ENCODE data around the gene FBLL1.

DNA sequence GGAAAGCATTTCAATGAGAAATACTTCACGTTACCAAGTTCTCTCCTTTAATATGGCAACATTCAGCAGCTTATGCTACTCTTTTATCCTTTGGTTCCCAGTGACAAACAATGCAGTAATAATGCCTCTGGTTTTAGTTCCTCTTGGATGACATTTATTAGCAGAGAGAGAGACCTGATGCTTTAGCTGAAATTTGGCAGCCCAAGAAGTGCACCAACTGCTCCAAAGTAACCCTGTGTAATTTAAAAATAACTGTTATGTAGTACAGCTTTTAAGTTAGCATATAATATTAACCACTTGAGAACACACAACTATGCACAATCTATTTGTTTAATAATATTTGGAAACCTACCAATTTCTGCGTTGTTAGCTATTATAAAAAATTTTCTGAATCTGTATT, 28.3 kb downstream of the FBLL1 start:
- TF ChIP-seq, protein P1, sequence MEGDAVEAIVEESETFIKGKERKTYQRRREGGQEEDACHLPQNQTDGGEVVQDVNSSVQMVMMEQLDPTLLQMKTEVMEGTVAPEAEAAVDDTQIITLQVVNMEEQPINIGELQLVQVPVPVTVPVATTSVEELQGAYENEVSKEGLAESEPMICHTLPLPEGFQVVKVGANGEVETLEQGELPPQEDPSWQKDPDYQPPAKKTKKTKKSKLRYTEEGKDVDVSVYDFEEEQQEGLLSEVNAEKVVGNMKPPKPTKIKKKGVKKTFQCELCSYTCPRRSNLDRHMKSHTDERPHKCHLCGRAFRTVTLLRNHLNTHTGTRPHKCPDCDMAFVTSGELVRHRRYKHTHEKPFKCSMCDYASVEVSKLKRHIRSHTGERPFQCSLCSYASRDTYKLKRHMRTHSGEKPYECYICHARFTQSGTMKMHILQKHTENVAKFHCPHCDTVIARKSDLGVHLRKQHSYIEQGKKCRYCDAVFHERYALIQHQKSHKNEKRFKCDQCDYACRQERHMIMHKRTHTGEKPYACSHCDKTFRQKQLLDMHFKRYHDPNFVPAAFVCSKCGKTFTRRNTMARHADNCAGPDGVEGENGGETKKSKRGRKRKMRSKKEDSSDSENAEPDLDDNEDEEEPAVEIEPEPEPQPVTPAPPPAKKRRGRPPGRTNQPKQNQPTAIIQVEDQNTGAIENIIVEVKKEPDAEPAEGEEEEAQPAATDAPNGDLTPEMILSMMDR (conservative IDR thresholded peaks at IDR 0.05; ENCODE audit: low read depth in 2 of 2) = no peak
- no peak for TF ChIP-seq CREB1 (CRISPR knock-in tag; IDR thresholded peaks at IDR 0.05; ENCODE audit: low read depth)
- no peak for TF ChIP-seq POLR2AphosphoS5 (IDR thresholded peaks at IDR 0.05; ENCODE audit: low read depth)
- TF ChIP-seq STAT1 (IDR thresholded peaks at IDR 0.05; ENCODE audit: unreplicated experiment) = no peak
- TF ChIP-seq, protein P2, sequence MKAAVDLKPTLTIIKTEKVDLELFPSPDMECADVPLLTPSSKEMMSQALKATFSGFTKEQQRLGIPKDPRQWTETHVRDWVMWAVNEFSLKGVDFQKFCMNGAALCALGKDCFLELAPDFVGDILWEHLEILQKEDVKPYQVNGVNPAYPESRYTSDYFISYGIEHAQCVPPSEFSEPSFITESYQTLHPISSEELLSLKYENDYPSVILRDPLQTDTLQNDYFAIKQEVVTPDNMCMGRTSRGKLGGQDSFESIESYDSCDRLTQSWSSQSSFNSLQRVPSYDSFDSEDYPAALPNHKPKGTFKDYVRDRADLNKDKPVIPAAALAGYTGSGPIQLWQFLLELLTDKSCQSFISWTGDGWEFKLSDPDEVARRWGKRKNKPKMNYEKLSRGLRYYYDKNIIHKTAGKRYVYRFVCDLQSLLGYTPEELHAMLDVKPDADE (IDR thresholded peaks at IDR 0.05) = no peak
- no peak for TF ChIP-seq EZH2 (IDR thresholded peaks at IDR 0.05; ENCODE audit: low read depth, unreplicated experiment)
- TF ChIP-seq ZNF114 (CRISPR knock-in tag; IDR thresholded peaks at IDR 0.05) = no peak
- TF ChIP-seq, protein P3, sequence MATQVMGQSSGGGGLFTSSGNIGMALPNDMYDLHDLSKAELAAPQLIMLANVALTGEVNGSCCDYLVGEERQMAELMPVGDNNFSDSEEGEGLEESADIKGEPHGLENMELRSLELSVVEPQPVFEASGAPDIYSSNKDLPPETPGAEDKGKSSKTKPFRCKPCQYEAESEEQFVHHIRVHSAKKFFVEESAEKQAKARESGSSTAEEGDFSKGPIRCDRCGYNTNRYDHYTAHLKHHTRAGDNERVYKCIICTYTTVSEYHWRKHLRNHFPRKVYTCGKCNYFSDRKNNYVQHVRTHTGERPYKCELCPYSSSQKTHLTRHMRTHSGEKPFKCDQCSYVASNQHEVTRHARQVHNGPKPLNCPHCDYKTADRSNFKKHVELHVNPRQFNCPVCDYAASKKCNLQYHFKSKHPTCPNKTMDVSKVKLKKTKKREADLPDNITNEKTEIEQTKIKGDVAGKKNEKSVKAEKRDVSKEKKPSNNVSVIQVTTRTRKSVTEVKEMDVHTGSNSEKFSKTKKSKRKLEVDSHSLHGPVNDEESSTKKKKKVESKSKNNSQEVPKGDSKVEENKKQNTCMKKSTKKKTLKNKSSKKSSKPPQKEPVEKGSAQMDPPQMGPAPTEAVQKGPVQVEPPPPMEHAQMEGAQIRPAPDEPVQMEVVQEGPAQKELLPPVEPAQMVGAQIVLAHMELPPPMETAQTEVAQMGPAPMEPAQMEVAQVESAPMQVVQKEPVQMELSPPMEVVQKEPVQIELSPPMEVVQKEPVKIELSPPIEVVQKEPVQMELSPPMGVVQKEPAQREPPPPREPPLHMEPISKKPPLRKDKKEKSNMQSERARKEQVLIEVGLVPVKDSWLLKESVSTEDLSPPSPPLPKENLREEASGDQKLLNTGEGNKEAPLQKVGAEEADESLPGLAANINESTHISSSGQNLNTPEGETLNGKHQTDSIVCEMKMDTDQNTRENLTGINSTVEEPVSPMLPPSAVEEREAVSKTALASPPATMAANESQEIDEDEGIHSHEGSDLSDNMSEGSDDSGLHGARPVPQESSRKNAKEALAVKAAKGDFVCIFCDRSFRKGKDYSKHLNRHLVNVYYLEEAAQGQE (IDR thresholded peaks at IDR 0.05; ENCODE audit: unreplicated experiment) = no peak
- TF ChIP-seq, protein P4, sequence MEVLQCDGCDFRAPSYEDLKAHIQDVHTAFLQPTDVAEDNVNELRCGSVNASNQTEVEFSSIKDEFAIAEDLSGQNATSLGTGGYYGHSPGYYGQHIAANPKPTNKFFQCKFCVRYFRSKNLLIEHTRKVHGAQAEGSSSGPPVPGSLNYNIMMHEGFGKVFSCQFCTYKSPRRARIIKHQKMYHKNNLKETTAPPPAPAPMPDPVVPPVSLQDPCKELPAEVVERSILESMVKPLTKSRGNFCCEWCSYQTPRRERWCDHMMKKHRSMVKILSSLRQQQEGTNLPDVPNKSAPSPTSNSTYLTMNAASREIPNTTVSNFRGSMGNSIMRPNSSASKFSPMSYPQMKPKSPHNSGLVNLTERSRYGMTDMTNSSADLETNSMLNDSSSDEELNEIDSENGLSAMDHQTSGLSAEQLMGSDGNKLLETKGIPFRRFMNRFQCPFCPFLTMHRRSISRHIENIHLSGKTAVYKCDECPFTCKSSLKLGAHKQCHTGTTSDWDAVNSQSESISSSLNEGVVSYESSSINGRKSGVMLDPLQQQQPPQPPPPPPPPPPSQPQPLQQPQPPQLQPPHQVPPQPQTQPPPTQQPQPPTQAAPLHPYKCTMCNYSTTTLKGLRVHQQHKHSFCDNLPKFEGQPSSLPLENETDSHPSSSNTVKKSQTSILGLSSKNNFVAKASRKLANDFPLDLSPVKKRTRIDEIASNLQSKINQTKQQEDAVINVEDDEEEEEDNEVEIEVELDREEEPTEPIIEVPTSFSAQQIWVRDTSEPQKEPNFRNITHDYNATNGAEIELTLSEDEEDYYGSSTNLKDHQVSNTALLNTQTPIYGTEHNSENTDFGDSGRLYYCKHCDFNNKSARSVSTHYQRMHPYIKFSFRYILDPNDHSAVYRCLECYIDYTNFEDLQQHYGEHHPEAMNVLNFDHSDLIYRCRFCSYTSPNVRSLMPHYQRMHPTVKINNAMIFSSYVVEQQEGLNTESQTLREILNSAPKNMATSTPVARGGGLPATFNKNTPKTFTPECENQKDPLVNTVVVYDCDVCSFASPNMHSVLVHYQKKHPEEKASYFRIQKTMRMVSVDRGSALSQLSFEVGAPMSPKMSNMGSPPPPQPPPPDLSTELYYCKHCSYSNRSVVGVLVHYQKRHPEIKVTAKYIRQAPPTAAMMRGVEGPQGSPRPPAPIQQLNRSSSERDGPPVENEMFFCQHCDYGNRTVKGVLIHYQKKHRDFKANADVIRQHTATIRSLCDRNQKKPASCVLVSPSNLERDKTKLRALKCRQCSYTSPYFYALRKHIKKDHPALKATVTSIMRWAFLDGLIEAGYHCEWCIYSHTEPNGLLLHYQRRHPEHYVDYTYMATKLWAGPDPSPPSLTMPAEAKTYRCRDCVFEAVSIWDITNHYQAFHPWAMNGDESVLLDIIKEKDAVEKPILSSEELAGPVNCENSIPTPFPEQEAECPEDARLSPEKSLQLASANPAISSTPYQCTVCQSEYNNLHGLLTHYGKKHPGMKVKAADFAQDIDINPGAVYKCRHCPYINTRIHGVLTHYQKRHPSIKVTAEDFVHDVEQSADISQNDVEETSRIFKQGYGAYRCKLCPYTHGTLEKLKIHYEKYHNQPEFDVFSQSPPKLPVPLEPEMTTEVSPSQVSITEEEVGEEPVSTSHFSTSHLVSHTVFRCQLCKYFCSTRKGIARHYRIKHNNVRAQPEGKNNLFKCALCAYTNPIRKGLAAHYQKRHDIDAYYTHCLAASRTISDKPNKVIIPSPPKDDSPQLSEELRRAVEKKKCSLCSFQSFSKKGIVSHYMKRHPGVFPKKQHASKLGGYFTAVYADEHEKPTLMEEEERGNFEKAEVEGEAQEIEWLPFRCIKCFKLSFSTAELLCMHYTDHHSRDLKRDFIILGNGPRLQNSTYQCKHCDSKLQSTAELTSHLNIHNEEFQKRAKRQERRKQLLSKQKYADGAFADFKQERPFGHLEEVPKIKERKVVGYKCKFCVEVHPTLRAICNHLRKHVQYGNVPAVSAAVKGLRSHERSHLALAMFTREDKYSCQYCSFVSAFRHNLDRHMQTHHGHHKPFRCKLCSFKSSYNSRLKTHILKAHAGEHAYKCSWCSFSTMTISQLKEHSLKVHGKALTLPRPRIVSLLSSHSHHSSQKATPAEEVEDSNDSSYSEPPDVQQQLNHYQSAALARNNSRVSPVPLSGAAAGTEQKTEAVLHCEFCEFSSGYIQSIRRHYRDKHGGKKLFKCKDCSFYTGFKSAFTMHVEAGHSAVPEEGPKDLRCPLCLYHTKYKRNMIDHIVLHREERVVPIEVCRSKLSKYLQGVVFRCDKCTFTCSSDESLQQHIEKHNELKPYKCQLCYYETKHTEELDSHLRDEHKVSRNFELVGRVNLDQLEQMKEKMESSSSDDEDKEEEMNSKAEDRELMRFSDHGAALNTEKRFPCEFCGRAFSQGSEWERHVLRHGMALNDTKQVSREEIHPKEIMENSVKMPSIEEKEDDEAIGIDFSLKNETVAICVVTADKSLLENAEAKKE (CRISPR knock-in tag; IDR thresholded peaks at IDR 0.05) = no peak

Data from GM23338 (cell line).